H1 (cell line): ENCODE results near the gene MYOZ2. TPM values are rescaled to one million over a fixed set of nuclear protein-coding genes. Genes with fewer than 3 reads are reported as not detected.

ENCODE experiments used
- MAFK ChIP-seq: IDR thresholded peaks from 2 replicates; pipeline ENCODE4 v1.6.1; 2012; ENCODE audit warnings: low read depth, mild to moderate bottlenecking, improper control_type of control experiment, low read length
- NANOG ChIP-seq: IDR thresholded peaks from 2 replicates; pipeline ENCODE4 v1.6.1; 2011; ENCODE audit warnings: low read length, low read depth, mild to moderate bottlenecking, inconsistent platforms; ENCODE audit not compliant: insufficient read depth, poor library complexity, severe bottlenecking
- SAP30 ChIP-seq: fragments of 300-600 bp; sonication (generic); IDR thresholded peaks from 2 replicates; pipeline ENCODE4 v1.7.1; 2012; ENCODE audit warnings: low read length, moderate library complexity, mild to moderate bottlenecking, inconsistent platforms; ENCODE audit not compliant: insufficient read depth, insufficient replicate concordance
- SIN3A ChIP-seq, 2 experiments: IDR thresholded peaks in 1 of 2; conservative IDR thresholded peaks in 1 of 2; 2 replicates each; pipeline ENCODE4 v1.6.1; 2011 to 2012; ENCODE audit warnings: low read length in 2 of 2, improper control_type of control experiment in 1 of 2, low read depth in 1 of 2, mild to moderate bottlenecking in 1 of 2
- SUZ12 ChIP-seq: fragments of 200-600 bp; sonication (generic); IDR thresholded peaks from 2 replicates; pipeline ENCODE4 v1.6.1; 2012; ENCODE audit warnings: mild to moderate bottlenecking, inconsistent platforms, low read length, moderate library complexity, mixed read lengths
- TEAD4 ChIP-seq: IDR thresholded peaks from 2 replicates; pipeline ENCODE4 v1.6.1; 2012; ENCODE audit warnings: low read depth, low read length, inconsistent platforms, mixed read lengths
- polyA plus RNA-seq, 7 experiments: library from polyadenylated mRNA; depleted of rRNA in 3 of 7; stranded (reverse) in 5 of 7; unstranded in 2 of 7; fragments of >200 nt in 5 of 7; fragments of 200-250 nt in 2 of 7; gene quantifications; 1 replicate in 5 of 7; 2 replicates in 1 of 7; 4 replicates in 1 of 7; pipeline versions ENCODE4 v1.2.1 to v1.2.3, GENCODE V29; 2011 to 2013; ENCODE audit warnings: missing spikeins in 2 of 7, mixed read lengths in 2 of 7
- total RNA-seq: library from RNA; stranded (reverse); fragmentation: NEBNext Ultra II Directional; extraction: Animal tissue kit (Norgen Biotek cat#: 25700); gene quantifications from 2 replicates; pipeline ENCODE4 v1.2.1, GENCODE V29; 2021
- TF ChIP-seq, protein P1 (sequence below): fragments of 300-600 bp; sonication (generic); IDR thresholded peaks from 2 replicates; pipeline ENCODE4 v1.7.1; 2012; ENCODE audit warnings: low read length, moderate library complexity, mild to moderate bottlenecking, inconsistent platforms; ENCODE audit not compliant: insufficient replicate concordance
- TF ChIP-seq, protein P2 (sequence below): IDR thresholded peaks from 2 replicates; pipeline ENCODE4 v1.6.1; 2012; ENCODE audit warnings: low read length, inconsistent platforms

MYOZ2 gene
- total and polyA plus RNA-seq, 2 of the 8 experiments (the other 6 are each of a cell fraction or from before 2014, with no cell fraction given), result not detected

DNA sequence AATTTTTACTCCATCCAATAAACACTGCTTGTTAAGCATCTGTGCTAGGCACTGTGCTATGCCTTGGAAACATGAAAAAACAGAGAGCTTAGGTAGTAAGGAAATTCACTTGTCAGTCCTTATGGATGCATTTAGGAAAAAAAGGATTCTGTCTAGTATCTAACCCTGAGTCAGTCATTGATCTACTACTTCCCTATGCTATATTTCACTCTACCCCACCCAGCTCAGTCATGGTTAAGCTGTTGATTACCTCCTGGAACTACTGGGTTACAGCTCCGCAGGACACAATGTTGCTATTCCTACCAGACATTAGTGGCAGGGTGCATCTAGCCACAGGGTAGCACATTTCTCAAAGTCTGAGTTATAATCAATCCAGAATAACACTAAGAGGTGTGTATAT lies 74.0 kb downstream of the MYOZ2 start (continued):
- TF ChIP-seq, protein P1, sequence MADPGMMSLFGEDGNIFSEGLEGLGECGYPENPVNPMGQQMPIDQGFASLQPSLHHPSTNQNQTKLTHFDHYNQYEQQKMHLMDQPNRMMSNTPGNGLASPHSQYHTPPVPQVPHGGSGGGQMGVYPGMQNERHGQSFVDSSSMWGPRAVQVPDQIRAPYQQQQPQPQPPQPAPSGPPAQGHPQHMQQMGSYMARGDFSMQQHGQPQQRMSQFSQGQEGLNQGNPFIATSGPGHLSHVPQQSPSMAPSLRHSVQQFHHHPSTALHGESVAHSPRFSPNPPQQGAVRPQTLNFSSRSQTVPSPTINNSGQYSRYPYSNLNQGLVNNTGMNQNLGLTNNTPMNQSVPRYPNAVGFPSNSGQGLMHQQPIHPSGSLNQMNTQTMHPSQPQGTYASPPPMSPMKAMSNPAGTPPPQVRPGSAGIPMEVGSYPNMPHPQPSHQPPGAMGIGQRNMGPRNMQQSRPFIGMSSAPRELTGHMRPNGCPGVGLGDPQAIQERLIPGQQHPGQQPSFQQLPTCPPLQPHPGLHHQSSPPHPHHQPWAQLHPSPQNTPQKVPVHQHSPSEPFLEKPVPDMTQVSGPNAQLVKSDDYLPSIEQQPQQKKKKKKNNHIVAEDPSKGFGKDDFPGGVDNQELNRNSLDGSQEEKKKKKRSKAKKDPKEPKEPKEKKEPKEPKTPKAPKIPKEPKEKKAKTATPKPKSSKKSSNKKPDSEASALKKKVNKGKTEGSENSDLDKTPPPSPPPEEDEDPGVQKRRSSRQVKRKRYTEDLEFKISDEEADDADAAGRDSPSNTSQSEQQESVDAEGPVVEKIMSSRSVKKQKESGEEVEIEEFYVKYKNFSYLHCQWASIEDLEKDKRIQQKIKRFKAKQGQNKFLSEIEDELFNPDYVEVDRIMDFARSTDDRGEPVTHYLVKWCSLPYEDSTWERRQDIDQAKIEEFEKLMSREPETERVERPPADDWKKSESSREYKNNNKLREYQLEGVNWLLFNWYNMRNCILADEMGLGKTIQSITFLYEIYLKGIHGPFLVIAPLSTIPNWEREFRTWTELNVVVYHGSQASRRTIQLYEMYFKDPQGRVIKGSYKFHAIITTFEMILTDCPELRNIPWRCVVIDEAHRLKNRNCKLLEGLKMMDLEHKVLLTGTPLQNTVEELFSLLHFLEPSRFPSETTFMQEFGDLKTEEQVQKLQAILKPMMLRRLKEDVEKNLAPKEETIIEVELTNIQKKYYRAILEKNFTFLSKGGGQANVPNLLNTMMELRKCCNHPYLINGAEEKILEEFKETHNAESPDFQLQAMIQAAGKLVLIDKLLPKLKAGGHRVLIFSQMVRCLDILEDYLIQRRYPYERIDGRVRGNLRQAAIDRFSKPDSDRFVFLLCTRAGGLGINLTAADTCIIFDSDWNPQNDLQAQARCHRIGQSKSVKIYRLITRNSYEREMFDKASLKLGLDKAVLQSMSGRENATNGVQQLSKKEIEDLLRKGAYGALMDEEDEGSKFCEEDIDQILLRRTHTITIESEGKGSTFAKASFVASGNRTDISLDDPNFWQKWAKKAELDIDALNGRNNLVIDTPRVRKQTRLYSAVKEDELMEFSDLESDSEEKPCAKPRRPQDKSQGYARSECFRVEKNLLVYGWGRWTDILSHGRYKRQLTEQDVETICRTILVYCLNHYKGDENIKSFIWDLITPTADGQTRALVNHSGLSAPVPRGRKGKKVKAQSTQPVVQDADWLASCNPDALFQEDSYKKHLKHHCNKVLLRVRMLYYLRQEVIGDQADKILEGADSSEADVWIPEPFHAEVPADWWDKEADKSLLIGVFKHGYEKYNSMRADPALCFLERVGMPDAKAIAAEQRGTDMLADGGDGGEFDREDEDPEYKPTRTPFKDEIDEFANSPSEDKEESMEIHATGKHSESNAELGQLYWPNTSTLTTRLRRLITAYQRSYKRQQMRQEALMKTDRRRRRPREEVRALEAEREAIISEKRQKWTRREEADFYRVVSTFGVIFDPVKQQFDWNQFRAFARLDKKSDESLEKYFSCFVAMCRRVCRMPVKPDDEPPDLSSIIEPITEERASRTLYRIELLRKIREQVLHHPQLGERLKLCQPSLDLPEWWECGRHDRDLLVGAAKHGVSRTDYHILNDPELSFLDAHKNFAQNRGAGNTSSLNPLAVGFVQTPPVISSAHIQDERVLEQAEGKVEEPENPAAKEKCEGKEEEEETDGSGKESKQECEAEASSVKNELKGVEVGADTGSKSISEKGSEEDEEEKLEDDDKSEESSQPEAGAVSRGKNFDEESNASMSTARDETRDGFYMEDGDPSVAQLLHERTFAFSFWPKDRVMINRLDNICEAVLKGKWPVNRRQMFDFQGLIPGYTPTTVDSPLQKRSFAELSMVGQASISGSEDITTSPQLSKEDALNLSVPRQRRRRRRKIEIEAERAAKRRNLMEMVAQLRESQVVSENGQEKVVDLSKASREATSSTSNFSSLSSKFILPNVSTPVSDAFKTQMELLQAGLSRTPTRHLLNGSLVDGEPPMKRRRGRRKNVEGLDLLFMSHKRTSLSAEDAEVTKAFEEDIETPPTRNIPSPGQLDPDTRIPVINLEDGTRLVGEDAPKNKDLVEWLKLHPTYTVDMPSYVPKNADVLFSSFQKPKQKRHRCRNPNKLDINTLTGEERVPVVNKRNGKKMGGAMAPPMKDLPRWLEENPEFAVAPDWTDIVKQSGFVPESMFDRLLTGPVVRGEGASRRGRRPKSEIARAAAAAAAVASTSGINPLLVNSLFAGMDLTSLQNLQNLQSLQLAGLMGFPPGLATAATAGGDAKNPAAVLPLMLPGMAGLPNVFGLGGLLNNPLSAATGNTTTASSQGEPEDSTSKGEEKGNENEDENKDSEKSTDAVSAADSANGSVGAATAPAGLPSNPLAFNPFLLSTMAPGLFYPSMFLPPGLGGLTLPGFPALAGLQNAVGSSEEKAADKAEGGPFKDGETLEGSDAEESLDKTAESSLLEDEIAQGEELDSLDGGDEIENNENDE, result no peak
- TF ChIP-seq SUZ12 (no peak), TEAD4 (no peak), MAFK (no peak), SIN3A (conservative IDR thresholded peaks at IDR 0.05 in 1 of 2, IDR thresholded peaks at IDR 0.05 in 1 of 2; ENCODE audit: low read depth in 1 of 2, low read length in 2 of 2) (no peak), NANOG (no peak), SAP30 (no peak)
- TF ChIP-seq, protein P2, sequence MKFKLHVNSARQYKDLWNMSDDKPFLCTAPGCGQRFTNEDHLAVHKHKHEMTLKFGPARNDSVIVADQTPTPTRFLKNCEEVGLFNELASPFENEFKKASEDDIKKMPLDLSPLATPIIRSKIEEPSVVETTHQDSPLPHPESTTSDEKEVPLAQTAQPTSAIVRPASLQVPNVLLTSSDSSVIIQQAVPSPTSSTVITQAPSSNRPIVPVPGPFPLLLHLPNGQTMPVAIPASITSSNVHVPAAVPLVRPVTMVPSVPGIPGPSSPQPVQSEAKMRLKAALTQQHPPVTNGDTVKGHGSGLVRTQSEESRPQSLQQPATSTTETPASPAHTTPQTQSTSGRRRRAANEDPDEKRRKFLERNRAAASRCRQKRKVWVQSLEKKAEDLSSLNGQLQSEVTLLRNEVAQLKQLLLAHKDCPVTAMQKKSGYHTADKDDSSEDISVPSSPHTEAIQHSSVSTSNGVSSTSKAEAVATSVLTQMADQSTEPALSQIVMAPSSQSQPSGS, result no peak
